Subcutaneous abdominal adipose tissue (tissue), 5 donors: ENCODE data around the gene LRFN2.

Experiments
- H3K27ac ChIP-seq: one replicate; pipeline ENCODE4 v1.7.0; 2013; ENCODE audit warnings: low read depth, mild to moderate bottlenecking, inconsistent platforms, low read length, moderate library complexity
- H3K27me3 ChIP-seq, 5 donors: one replicate each; pipeline ENCODE4 v1.7.0; 2013; ENCODE audit warnings: low read length in 5 of 5, inconsistent platforms in 1 of 5; ENCODE audit not compliant: control insufficient read depth in 5 of 5, insufficient read depth in 4 of 5
- H3K36me3 ChIP-seq, 5 donors: one replicate each; pipeline ENCODE4 v1.7.0; 2013; ENCODE audit warnings: low read length in 5 of 5; ENCODE audit not compliant: control insufficient read depth in 5 of 5, insufficient read depth in 5 of 5
- H3K4me1 ChIP-seq, 5 donors: one replicate each; pipeline ENCODE4 v1.7.0; 2013; ENCODE audit warnings: low read length in 5 of 5, mild to moderate bottlenecking in 3 of 5, moderate library complexity in 1 of 5; ENCODE audit not compliant: control insufficient read depth in 5 of 5, insufficient read depth in 5 of 5
- H3K4me3 ChIP-seq, 5 donors: one replicate each; pipeline ENCODE4 v1.7.0; 2013; ENCODE audit warnings: low read length in 5 of 5, low read depth in 1 of 5
- H3K9ac ChIP-seq, 5 donors: one replicate each; pipeline ENCODE4 v1.7.0; 2013; ENCODE audit warnings: low read length in 5 of 5, mild to moderate bottlenecking in 4 of 5, moderate library complexity in 3 of 5
- H3K9me3 ChIP-seq, 5 donors: one replicate each; pipeline ENCODE4 v1.7.0; 2013; ENCODE audit warnings: low read length in 5 of 5; ENCODE audit not compliant: control insufficient read depth in 5 of 5
- donor health status: healthy.
- donor health status: healthy.
- donor health status: healthy.
- donor health status: healthy.
- donor health status: healthy.

The LRFN2 gene

DNA sequence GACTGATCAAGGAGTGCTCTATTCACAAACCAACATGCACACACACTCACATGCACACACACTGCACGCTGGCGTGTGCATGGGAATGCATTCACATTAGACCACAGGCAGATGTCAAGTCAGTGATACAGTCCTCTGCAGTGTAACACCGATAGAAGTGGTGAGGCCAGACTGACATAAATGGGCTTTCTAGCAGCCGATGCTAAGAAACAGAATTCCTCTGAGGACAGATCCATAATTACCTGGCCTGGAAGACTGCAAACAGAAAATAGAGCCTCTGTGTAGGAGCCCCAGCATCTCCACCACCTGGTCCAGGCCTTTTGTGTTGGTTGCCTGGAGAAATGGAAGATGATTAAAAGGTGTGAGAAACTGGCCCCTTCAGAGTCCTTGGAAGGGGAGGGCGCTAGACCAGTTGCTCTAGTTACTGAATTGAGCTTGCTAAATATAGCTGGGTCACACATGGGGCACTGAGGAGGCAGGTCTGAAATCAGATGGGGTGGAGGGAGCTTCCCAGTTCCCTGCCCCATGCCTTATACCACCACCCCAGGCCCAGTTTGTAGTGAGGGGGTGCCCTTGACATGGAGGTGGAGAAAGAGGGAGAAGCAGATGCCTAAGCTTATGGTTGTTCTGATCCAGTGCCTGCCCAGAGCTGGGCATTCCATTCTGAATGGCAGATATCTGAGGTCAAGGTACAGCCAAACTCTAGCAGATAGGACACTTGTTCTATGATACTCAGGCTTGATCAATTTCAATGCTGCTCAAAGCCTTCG is 233.8 kb downstream of the LRFN2 start:
- Histone ChIP-seq H3K4me3 (no peak overlapping the region), H3K27ac (no peak overlapping the region), H3K4me1 (peaks cover 0 to 6% (median 0%) of the 10 kb centered on the region in 5 donors), H3K36me3 (no peaks in the 10 kb centered on the region), H3K27me3 (peaks cover 3 to 15% (median 8%) of the 10 kb centered on the region in 5 donors), H3K9me3 (no peaks in the 10 kb centered on the region), H3K9ac (no peak overlapping the region)

DNA sequence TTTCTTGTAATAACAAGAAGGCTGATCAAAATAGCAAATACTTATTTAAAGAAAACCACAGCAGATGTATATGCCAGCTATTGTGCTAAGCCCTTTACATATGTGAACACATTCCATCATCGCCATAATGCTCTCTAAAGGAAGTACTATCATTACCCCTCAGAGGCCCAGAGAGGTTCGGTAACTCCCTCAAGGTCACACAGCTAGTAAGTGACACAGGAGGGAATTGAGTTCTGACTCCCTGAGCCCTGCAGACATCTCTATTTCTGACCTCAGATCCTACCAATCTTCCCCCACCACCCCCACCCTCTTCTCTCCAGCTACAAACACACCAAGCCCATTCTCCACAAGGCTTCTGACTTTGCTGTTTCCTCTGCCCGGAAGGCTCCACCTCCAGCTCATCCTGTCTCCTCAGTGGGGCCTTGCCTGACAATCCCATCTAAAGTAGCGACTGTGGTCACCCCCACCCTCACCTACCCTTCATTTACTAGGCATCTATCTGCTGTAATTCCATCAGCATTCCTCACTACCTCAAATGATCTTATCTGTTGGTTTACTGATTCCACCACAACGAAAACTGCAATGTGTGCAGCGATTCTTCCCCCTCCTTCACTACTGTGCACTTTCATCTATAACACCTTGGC is 234.5 kb downstream of the LRFN2 start:
- no peak overlapping the region for H3K27ac ChIP-seq

DNA sequence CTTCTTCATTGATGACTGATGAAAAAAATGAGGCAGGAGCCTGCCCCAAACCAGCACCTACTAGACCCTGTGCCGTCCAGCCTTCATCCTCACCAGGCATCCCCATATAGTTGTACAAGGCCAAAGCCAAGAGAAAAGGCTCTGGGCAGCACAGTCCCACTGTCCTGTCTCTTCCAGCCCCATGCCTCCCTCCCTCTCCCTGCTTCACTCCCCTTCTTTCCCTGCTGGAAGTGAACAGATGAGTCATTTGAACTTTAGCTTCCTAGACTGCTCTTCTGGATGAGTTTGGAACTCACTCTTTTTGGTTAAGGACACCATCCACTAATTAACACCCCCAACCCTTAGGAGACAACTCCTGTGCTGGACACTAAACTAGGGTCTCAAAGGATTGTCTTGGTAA is 235.2 kb downstream of the LRFN2 start:
- Histone ChIP-seq H3K27ac (no peak overlapping the region), H3K4me3 (no peak overlapping the region), H3K4me1 (peaks cover 0 to 6% (median 0%) of the 10 kb centered on the region in 5 donors), H3K27me3 (peaks cover 3 to 16% (median 10%) of the 10 kb centered on the region in 5 donors), H3K36me3 (no peaks in the 10 kb centered on the region), H3K9ac (no peak overlapping the region), H3K9me3 (no peaks in the 10 kb centered on the region)

More for the DNA sequence above, 234.5 kb downstream of the LRFN2 start:
- no peak overlapping the region for H3K4me3 ChIP-seq
- H3K4me1 ChIP-seq = peaks cover 0 to 6% (median 0%) of the 10 kb centered on the region in 5 donors
- H3K36me3 ChIP-seq = no peaks in the 10 kb centered on the region
- H3K9me3 ChIP-seq = no peaks in the 10 kb centered on the region
- H3K9ac ChIP-seq = no peak overlapping the region
- H3K27me3 ChIP-seq = peaks cover 3 to 16% (median 10%) of the 10 kb centered on the region in 5 donors

DNA sequence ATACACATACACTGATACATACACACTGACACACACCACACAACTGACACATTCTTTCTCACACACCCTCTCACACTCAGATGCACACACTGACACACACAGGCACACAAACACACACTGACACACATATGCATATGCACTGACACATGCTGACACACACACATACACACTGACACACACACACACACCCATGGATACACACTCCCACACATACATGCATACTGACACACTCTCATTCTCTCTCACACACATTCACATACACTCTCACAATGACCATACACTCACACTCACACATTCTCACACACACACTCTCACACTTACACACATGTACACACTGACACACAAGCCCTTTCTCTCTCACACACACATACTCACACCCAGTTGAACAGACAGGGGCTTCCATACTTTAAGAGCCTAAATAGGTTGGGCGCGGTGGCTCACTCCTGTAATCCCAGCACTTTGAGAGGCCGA is 236.4 kb downstream of the LRFN2 start:
- no peaks in the 10 kb centered on the region for H3K9me3 ChIP-seq
- H3K36me3 ChIP-seq = no peaks in the 10 kb centered on the region
- H3K9ac ChIP-seq = no peak overlapping the region
- H3K4me3 ChIP-seq = no peak overlapping the region
- H3K27ac ChIP-seq = no peak overlapping the region
- peaks cover 3 to 16% (median 10%) of the 10 kb centered on the region in 5 donors for H3K27me3 ChIP-seq
- peaks cover 0 to 6% (median 0%) of the 10 kb centered on the region in 5 donors for H3K4me1 ChIP-seq

DNA sequence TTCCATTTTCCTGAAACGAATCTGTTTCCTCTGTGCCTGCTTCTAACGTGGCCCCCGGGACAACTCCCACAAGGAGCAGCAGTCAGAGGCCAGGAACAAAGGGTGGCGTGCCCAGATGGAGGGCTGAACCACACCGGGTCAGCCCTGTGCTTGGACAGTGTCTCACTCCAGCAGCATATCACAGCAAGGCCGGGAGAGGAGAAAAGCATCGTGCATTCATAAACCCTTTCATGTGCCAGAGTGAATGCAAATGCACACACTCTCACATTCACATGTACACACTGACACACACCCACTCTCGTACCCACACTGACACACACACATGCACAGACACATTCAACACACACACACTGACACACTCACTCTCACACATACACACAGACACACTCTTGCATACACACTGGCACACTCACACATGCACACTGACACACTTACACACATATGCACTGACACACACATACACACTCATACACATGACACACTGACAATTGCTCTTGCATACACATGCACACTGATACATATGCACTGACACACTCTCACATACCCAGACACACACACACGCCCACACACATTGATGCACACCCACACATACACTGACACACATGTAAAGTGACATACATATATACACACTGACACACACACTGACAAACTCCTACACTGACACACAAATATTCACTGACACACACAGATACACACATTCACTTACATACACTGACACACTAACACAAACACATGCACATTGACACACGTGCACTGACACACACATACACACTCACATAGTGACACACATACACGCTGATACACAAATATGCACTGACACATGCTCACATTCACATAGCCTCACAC is 237.0 kb downstream of the LRFN2 start:
- H3K36me3 ChIP-seq = no peaks in the 10 kb centered on the region

DNA sequence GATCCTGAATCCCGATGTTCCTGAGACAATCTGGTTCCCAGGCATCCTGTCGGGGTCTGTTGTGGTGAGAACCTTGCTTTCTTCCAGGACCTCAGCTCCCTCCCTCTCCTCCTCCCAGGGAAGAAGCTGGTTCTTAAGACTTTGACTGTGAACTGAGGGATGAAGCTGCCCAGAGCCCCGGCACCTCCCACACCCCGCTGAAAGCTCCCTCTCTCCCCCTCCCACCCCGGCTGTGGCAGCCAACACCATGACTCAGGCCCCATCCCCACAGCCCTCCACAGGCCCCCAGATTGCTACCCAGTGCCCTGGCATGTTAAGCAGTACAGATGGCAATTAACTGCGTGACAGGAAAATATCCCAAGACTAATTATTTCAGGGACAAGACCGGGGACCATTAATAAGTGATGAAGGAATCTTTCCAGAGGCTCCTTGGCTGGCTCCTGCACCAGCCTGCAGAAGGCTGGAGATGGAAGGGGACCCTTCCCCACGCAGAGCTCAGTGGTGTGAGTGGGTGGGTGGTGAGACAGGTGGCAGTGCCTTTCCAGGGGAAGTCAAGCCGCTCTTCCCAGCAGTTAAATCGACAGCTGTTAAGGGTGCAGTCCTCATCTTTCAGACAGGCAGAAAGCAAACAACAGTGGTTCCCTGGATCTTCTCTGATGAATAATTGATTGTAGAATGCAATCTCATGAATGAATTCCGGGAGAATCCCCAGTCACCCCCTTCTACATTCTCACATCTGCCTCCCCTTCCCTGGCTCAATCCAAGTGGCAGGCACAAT is 237.9 kb downstream of the LRFN2 start:
- Histone ChIP-seq H3K36me3 (no peaks in the 10 kb centered on the region), H3K4me1 (peaks cover 0 to 6% (median 0%) of the 10 kb centered on the region in 5 donors), H3K27me3 (peaks cover 3 to 18% (median 12%) of the 10 kb centered on the region in 5 donors), H3K4me3 (no peak overlapping the region), H3K9me3 (no peaks in the 10 kb centered on the region), H3K27ac (no peak overlapping the region), H3K9ac (no peak overlapping the region)

More for the DNA sequence above, 237.0 kb downstream of the LRFN2 start:
- Histone ChIP-seq H3K4me3 (no peak overlapping the region), H3K9me3 (no peaks in the 10 kb centered on the region), H3K4me1 (peaks cover 0 to 6% (median 0%) of the 10 kb centered on the region in 5 donors), H3K27ac (no peak overlapping the region), H3K9ac (no peak overlapping the region), H3K27me3 (peaks cover 3 to 18% (median 10%) of the 10 kb centered on the region in 5 donors)

DNA sequence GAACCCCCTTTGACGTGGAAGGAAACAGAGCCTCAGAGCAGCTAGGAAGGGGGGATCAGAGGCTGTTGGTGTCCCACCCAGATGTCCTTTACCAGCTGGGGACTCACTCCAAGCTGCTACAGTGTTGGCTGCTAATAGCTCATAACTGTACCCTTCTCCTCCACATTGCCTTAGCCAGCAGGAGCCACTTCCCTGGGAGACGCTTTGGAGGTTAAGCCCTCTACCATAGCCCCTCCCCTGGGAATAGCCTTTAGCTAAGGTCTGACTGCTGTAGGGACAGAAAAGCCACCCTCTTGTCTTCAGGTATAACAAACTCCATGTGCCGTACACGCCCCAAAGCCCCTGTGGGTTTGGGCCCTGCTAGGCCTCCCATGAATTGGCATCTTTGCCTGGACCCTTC is 238.6 kb downstream of the LRFN2 start:
- H3K9ac ChIP-seq = no peak overlapping the region
- no peaks in the 10 kb centered on the region for H3K36me3 ChIP-seq
- H3K4me3 ChIP-seq = no peak overlapping the region
- peaks cover 3 to 18% (median 12%) of the 10 kb centered on the region in 5 donors for H3K27me3 ChIP-seq
- no peaks in the 10 kb centered on the region for H3K9me3 ChIP-seq
- H3K4me1 ChIP-seq = no peaks in the 10 kb centered on the region
- no peak overlapping the region for H3K27ac ChIP-seq

DNA sequence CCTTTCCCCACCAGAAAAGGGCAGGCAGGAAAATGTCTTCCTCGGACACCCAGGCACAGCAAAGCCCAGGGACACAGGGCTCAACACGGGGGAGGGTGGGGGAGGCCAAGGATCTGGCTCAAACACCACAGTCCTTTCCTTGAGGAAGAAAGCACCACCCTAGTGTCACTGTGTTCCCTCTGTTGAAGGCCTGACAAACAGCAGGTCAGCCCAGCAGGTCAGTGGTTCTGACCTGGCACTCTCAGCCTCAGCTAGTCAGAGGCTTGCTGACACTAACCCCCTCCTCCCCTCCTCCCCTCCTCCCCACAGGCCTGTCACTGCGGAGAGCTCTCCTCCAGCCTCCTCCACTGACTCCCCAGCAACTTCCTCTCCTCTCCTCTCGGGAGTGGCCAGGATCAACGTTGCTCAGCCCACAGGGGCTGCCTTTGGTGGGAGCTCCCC is 239.6 kb downstream of the LRFN2 start:
- Histone ChIP-seq H3K4me3 (no peak overlapping the region), H3K9me3 (no peaks in the 10 kb centered on the region), H3K9ac (no peak overlapping the region), H3K36me3 (no peaks in the 10 kb centered on the region), H3K27me3 (peaks cover 3 to 18% (median 12%) of the 10 kb centered on the region in 5 donors), H3K27ac (no peak overlapping the region), H3K4me1 (no peaks in the 10 kb centered on the region)

DNA sequence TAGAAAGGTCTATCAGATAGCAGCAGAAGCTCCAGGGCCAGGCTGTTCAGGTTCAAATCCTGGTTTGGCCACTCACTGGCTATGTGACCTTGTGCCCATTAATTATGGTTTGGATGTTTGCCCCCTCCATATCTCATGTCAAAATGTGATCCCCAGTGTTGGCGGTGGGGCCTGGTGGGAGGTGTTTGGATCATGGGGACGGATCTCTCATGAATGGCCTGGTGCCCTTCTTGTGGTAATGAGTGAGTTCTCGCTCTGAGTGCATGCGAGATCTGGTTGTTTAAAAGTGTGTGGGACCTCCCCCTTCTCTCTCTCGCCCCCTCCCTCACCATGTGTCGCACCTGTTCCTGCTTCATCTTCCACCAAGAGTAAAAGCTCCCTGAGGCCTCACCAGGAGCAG is 240.9 kb downstream of the LRFN2 start:
- H3K4me3 ChIP-seq = no peak overlapping the region
- no peaks in the 10 kb centered on the region for H3K9me3 ChIP-seq
- H3K4me1 ChIP-seq = no peaks in the 10 kb centered on the region
- H3K36me3 ChIP-seq = no peaks in the 10 kb centered on the region
- H3K27ac ChIP-seq = no peak overlapping the region
- peaks cover 6 to 18% (median 16%) of the 10 kb centered on the region in 5 donors for H3K27me3 ChIP-seq
- H3K9ac ChIP-seq = no peak overlapping the region
